SIG-M5 treated with dmso at 0.1 percent for 504 hours (cell line): ENCODE data around the gene DNAJC1.
"Not testable (repeated sequence)": the region's sequence is repeated elsewhere in the genome, so short reads cannot be mapped to it uniquely, and the experiment has no call there.

Experiments
- DNase-seq: peaks from one replicate; lab custom pipeline; 2025; ENCODE audit not compliant: unreplicated experiment; lab: John Stamatoyannopoulos, UW

Gene DNAJC1

GRCh38 chr10:21733710-21734109, 269.8 kb downstream of the DNAJC1 start:
- no peak for DNase-seq

- DNase-seq: peak; percentile 18
Observed at GRCh38 chr10:21732067-21732772, 271.3 kb downstream of the DNAJC1 start.

GRCh38 chr10:21728618-21729017, 274.9 kb downstream of the DNAJC1 start:
- no peak for DNase-seq

- DNase-seq: no peak
Observed at GRCh38 chr10:21727452-21728168, 275.9 kb downstream of the DNAJC1 start.

GRCh38 chr10:21726601-21727225, 276.8 kb downstream of the DNAJC1 start:
- DNase-seq: no peak

- DNase-seq: peak; percentile 92
Observed at GRCh38 chr10:21724687-21725367, 278.7 kb downstream of the DNAJC1 start.

GRCh38 chr10:21724020-21724589, 279.4 kb downstream of the DNAJC1 start:
- DNase-seq: no peak

- DNase-seq: no peak
Observed at GRCh38 chr10:21722209-21722608, 281.3 kb downstream of the DNAJC1 start.

- DNase-seq: no peak
Observed at GRCh38 chr10:21721000-21721665, 282.4 kb downstream of the DNAJC1 start.

- no peak for DNase-seq
Observed at GRCh38 chr10:21720090-21720489, 283.4 kb downstream of the DNAJC1 start.

GRCh38 chr10:21719502-21719901, 284.0 kb downstream of the DNAJC1 start:
- DNase-seq: no peak

- DNase-seq: not testable (repeated sequence)
Observed at GRCh38 chr10:21717437-21718054, 286.0 kb downstream of the DNAJC1 start.

- no peak for DNase-seq
Observed at GRCh38 chr10:21715531-21716195, 287.9 kb downstream of the DNAJC1 start.

- no peak for DNase-seq
Observed at GRCh38 chr10:21712975-21713374, 290.6 kb downstream of the DNAJC1 start.

GRCh38 chr10:21707498-21707897, 296.0 kb downstream of the DNAJC1 start:
- no peak for DNase-seq
